Measurements from ENCODE around the gene MRAS. TPM values are rescaled to one million over a fixed set of nuclear protein-coding genes. Genes with fewer than 3 reads are reported as not detected.
"Not testable (repeated sequence)": the region's sequence is repeated elsewhere in the genome, so short reads cannot be mapped to it uniquely, and the experiment has no call there.

The MRAS gene
- total RNA-seq, 2 experiments from 2014 or later: 0.07 TPM; not detected in 1

DNA sequence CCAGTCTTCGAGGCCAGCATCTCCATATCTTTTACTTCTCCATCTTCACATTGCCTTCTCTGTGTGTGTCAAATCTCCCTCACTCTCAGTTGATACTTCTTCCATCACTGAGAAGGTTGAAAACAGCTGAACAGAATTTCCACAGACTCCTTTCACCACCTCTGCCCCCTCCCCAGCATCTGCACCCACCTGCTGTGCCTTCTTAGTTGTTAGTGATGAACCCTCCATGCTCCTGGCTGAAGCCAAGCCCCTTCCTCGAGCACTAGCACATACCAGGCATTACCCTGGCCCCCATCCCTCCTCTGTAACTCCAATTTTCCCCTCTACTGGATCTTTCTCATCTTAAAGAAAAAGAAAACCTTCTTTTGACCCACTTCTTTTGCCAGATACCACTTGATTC is 58.2 kb downstream of the MRAS start:
- Mint-ChIP-seq H3K4me3 (no peak overlapping the region), H3K27ac (no peak overlapping the region), H3K4me1 (ENCODE audit: low read depth) (no peaks in the 10 kb centered on the region), H3K36me3 (ENCODE audit: low read depth) (no peaks in the 10 kb centered on the region), H3K27me3 (peaks cover 6% of the 10 kb centered on the region), H3K9me3 (no peaks in the 10 kb centered on the region)
- TF ChIP-seq CTCF (IDR thresholded peaks at IDR 0.05): no peak
- intact Hi-C loops (cut with micrococcal nuclease): no loop called here
- POLR2A ChIA-PET: no interaction called here
- no peak for DNase-seq
- CTCF ChIA-PET: interaction anchor here (1.0 to 1.8 kb wide), 2 partner anchors 11 to 187 kb away, joined by 3 to 6 read pairs; partner anchors contain the start of gene CEP70
- no peak for ATAC-seq

- intact Hi-C loops (cut with micrococcal nuclease): no loop called here
- ChIA-PET POLR2A (no interaction called here), CTCF (interaction anchor here (2.9 kb wide), 1 partner anchor 10 kb away, joined by 19 read pairs; no protein-coding TSS in a partner anchor)
- Mint-ChIP-seq H3K36me3 (ENCODE audit: low read depth) (no peaks in the 10 kb centered on the region), H3K27me3 (peaks cover 6% of the 10 kb centered on the region), H3K9me3 (no peaks in the 10 kb centered on the region), H3K4me1 (ENCODE audit: low read depth) (no peaks in the 10 kb centered on the region), H3K27ac (no peak overlapping the region), H3K4me3 (no peak overlapping the region)
- no peak for ATAC-seq
- no peak for DNase-seq
- TF ChIP-seq CTCF (IDR thresholded peaks at IDR 0.05): no peak
Measured at GRCh38 chr3:138407236-138407907, 59.0 kb downstream of the MRAS start.

- no peaks in the 10 kb centered on the region for H3K9me3 Mint-ChIP-seq
- POLR2A ChIA-PET: interaction anchor here (1.0 kb wide), 1 partner anchor 12 kb away, joined by 3 read pairs; no protein-coding TSS in a partner anchor
- H3K27me3 Mint-ChIP-seq: peaks cover 6% of the 10 kb centered on the region
- no peak overlapping the region for H3K4me3 Mint-ChIP-seq
- no peak overlapping the region for H3K27ac Mint-ChIP-seq
- peaks cover 4% of the 10 kb centered on the region for H3K4me1 Mint-ChIP-seq (ENCODE audit: low read depth)
- ATAC-seq: no peak
- DNase-seq: no peak
- H3K36me3 Mint-ChIP-seq (ENCODE audit: low read depth): no peaks in the 10 kb centered on the region
- CTCF ChIA-PET: interaction anchor here (2.9 kb wide), 1 partner anchor 9 kb away, joined by 19 read pairs; no protein-coding TSS in a partner anchor
- TF ChIP-seq CTCF (IDR thresholded peaks at IDR 0.05): no peak
- intact Hi-C loops (cut with micrococcal nuclease): no loop called here
Measured at GRCh38 chr3:138408751-138409570, 60.6 kb downstream of the MRAS start.

GRCh38 chr3:138412821-138413551 is 64.6 kb downstream of the MRAS start:
- peak; percentile 60 for ATAC-seq
- Mint-ChIP-seq H3K36me3 (ENCODE audit: low read depth) (no peaks in the 10 kb centered on the region), H3K4me3 (no peak overlapping the region), H3K27ac (no peak overlapping the region), H3K9me3 (no peaks in the 10 kb centered on the region), H3K4me1 (ENCODE audit: low read depth) (peaks cover 4% of the 10 kb centered on the region), H3K27me3 (peaks cover 5% of the 10 kb centered on the region)
- CTCF ChIA-PET: interaction anchor here (0.9 to 1.4 kb wide), 3 partner anchors 16 to 514 kb away, joined by 3 to 4 read pairs (median 3); partner anchors contain the start of gene NME9
- DNase-seq: peak; percentile 24
- intact Hi-C loops (cut with micrococcal nuclease): no loop called here
- no peak for TF ChIP-seq CTCF (IDR thresholded peaks at IDR 0.05)
- POLR2A ChIA-PET: no interaction called here

DNA sequence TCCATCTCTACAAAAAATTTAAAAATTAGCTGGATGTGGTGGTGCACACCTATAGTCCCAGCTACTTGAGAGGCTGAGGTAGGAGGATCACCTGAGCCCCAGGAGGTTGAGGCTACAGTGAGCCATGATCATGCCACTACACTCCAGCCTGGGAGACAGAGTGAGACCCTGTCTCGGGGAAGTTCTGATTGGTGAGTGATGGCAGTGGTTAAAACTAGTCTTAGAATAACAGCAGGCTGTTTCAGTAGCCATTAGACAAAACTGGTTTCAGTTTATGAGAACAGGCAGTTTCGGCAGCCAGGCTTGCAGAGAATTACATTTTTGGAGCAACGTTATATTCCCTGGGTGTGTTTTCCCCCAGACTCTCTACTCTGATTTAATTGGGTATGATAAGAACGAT is 67.9 kb downstream of the MRAS start:
- CTCF ChIA-PET: interaction anchor here (1.1 to 5.0 kb wide), 5 partner anchors 8 to 508 kb away, joined by 3 to 39 read pairs (median 19); no protein-coding TSS in a partner anchor
- H3K36me3 Mint-ChIP-seq (ENCODE audit: low read depth); H3K27me3 Mint-ChIP-seq; H3K9me3 Mint-ChIP-seq; DNase-seq; H3K27ac Mint-ChIP-seq; H3K4me3 Mint-ChIP-seq; ATAC-seq; H3K4me1 Mint-ChIP-seq (ENCODE audit: low read depth); POLR2A ChIA-PET: not testable (repeated sequence)
- intact Hi-C loops (cut with micrococcal nuclease): loop anchor here (5.0 kb wide), 1 partner anchor 506 kb away; no protein-coding TSS in a partner anchor
